Mononuclear cell (primary cell): ENCODE measurements around the gene APOL5. TPM values are rescaled to one million over a fixed set of nuclear protein-coding genes. Genes with fewer than 3 reads are reported as not detected.
"Not testable (repeated sequence)": the region's sequence is repeated elsewhere in the genome, so short reads cannot be mapped to it uniquely, and the experiment has no call there.

Source experiments
- H3K27me3 ChIP-seq: 2 replicates; pipeline ENCODE4 v1.6.0; 2011; ENCODE audit warnings: low read length, control low read depth; ENCODE audit not compliant: insufficient read depth
- H3K4me1 ChIP-seq: 2 replicates; pipeline ENCODE4 v1.5.1; 2011; ENCODE audit warnings: mild to moderate bottlenecking, low read length, control low read depth; ENCODE audit not compliant: insufficient read depth
- H3K4me3 ChIP-seq: 2 replicates; pipeline ENCODE4 v1.5.1; 2011; ENCODE audit warnings: mild to moderate bottlenecking, low read length, moderate library complexity
- H3K9me3 ChIP-seq: 2 replicates; pipeline ENCODE4 v1.5.1; 2011; ENCODE audit warnings: low read depth, mild to moderate bottlenecking, control low read depth, low read length
- total RNA-seq: library from RNA; depleted of rRNA; stranded (reverse); fragments of >200 nt; gene quantifications from one replicate; pipeline ENCODE4 v1.2.3, GENCODE V29; 2012

Gene APOL5
- total RNA-seq, 1 donor = not detected

GRCh38 chr22:35728639-35729308 lies 11.1 kb downstream of the APOL5 start:
- Histone ChIP-seq H3K4me1 (no peaks in the 10 kb centered on the region), H3K9me3 (no peaks in the 10 kb centered on the region), H3K4me3 (no peak overlapping the region), H3K27me3 (no peaks in the 10 kb centered on the region)

DNA sequence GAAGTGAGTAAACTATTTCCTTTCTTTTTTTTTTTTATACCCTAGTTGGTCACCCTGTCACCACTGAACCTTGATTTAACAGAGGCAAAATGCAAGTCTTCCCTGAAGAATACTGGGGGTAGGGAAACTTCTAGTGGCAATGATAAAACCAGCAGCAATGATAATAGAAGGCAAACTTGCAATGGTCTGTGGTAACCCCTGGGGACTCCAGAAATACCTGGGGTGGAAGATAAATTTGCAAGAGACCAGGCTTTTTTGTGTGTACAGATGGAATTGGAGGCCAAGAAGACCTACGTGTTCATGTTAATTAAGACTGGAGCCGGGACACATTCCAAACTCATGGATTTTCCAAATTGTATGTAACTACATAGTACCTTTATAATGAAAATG lies 11.6 kb downstream of the APOL5 start:
- Histone ChIP-seq H3K9me3 (no peaks in the 10 kb centered on the region), H3K4me3 (no peak overlapping the region), H3K27me3 (no peaks in the 10 kb centered on the region), H3K4me1 (no peaks in the 10 kb centered on the region)

DNA sequence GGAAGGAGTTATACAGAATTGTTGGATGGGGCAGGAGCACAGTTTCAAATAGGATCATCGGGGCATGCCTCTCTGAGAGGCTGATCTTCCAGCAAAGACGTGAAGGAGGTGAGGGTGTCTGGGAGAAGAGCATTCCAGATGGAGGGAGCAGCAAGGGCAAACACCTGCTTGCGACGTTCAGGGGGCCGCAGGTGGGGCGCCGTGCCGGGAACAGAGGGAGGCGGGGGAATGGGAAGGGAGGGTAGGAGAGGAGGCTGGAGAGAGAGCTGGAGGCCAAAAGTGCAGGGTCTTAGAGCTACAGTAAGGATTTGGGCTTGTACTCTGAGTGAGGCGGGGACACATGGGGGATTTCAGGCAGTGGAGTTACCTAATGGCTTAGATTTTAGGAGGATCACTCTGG lies 13.6 kb downstream of the APOL5 start:
- H3K27me3 ChIP-seq = no peaks in the 10 kb centered on the region
- H3K4me3 ChIP-seq = no peak overlapping the region
- H3K9me3 ChIP-seq = no peaks in the 10 kb centered on the region
- H3K4me1 ChIP-seq = no peaks in the 10 kb centered on the region

DNA sequence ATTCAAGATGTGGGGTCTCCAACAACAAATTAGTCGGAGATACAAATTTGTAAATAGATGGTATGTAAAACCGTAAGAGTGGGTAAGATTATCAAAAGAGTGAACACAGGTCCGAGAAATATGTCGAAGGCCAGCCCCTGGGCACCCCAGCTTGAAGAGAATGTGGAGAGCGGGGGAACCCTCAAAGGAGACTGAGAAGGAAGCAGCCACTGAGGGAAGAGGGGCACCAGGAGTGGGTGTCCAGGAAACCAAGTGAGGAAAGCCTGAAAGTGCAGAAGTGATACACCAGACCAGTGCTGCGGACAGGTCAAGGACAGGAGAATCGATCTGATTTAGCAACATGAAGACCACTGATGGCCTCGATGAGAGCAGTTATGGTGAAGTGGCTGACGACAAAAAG lies 14.4 kb downstream of the APOL5 start:
- Histone ChIP-seq H3K9me3 (no peaks in the 10 kb centered on the region), H3K4me3 (no peak overlapping the region), H3K4me1 (no peaks in the 10 kb centered on the region), H3K27me3 (no peaks in the 10 kb centered on the region)

DNA sequence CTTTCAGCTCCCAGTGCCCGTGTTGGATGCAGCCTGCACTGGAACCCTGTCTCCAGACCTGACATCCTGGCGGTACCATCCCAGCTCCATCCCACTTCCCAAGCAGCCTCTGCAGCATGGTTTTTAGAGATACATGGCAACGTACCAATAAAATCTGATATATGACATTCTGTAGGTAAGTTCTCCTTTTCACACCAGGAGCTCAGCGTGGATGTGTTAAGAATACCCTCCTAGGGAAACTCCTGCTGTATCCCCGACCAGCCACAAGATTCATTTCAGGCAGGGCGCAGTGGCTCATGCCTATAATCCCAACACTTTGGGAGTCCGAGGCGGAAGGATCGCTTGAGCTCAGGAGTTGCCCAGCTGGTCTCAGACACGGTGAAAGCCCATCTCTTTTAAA lies 15.4 kb downstream of the APOL5 start:
- Histone ChIP-seq H3K4me3 (no peak overlapping the region), H3K4me1 (no peaks in the 10 kb centered on the region), H3K27me3 (no peaks in the 10 kb centered on the region), H3K9me3 (no peaks in the 10 kb centered on the region)

- H3K27me3 ChIP-seq = no peaks in the 10 kb centered on the region
- H3K4me3 ChIP-seq = no peak overlapping the region
- H3K9me3 ChIP-seq = no peaks in the 10 kb centered on the region
- no peaks in the 10 kb centered on the region for H3K4me1 ChIP-seq
Observed at GRCh38 chr22:35733791-35734516, 16.3 kb downstream of the APOL5 start.

DNA sequence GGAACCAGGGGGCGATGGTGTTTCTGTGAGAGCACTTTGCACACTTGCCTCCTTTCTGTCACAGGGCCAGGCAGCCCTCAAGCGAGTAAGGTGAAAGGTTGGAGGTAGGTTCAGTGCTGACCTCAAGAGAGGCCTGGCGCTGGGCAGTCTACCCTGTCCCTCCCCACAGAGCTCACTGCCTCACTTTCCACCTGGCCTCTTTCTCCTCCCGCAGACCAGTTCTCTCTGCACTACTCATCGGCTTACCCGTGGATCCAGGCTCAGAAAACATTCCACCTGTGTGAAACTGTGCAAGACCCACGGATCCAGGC lies 16.8 kb downstream of the APOL5 start:
- Histone ChIP-seq H3K9me3 (no peaks in the 10 kb centered on the region), H3K4me1 (no peaks in the 10 kb centered on the region), H3K27me3 (no peaks in the 10 kb centered on the region), H3K4me3 (no peak overlapping the region)

DNA sequence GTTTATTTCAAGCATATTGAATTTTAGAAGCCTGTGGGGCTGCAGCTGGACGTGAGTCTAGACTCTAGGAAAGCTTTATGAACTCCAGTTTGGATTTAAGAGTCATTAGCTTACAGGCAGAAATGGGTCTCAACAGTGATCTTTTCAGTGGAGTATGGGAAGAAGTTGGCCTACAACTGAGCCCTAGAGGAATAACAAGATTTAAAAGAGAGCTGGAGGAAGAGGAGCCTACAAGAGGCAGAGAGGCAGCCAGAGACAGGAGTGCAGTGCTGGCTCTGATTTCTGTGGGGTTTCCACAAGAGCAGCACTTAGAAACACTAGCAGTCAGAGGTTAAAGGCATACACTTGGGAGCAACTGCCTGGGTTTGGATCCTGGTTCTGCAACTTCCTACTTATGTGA lies 17.9 kb downstream of the APOL5 start:
- Histone ChIP-seq H3K4me3 (no peak overlapping the region), H3K4me1 (no peaks in the 10 kb centered on the region), H3K9me3 (no peaks in the 10 kb centered on the region)

DNA sequence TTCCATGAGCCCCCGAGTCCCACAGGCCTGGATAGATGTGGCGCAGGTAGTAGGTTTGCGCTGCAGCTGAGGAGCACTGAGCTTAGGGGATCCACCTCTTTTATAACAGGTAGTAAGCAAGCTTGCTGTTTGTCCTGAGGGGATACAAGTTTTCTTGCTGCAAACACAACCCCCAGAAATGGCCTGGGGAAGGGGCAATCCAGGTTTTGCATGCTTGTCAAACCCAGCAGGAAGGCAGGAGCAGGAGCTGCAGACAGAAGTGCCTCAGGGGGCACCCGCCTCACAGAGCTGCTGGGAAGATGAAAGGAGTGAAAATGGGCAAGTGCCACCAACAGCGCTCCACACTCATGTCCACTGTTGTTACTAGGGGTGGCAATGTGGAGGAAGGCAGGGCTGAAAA lies 18.5 kb downstream of the APOL5 start:
- H3K9me3 ChIP-seq = no peaks in the 10 kb centered on the region
- no peaks in the 10 kb centered on the region for H3K27me3 ChIP-seq
- H3K4me1 ChIP-seq = no peaks in the 10 kb centered on the region
- H3K4me3 ChIP-seq = no peak overlapping the region

More for the DNA sequence above, 17.9 kb downstream of the APOL5 start:
- no peaks in the 10 kb centered on the region for H3K27me3 ChIP-seq

DNA sequence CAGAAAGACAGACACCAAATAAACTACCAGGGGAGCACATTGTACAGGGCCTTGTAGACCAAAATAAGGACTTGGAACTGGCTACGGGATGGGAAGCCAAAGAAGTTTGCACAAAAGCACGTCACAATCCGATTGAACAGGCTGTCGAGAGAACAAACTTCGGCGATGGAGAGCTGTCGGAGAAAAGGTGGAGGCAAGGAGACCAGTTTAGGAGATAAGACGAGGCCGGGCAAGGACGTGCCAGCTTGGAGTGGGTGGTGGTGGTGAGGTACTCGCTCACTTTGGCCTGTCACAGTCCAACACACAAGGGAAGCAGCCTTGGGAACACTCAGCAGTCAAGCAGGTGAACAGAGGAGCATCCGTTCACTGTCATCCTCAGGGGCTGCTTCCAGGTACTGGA lies 19.0 kb downstream of the APOL5 start:
- Histone ChIP-seq H3K27me3 (no peaks in the 10 kb centered on the region), H3K4me3 (no peak overlapping the region), H3K9me3 (no peaks in the 10 kb centered on the region)

GRCh38 chr22:35737886-35738285 lies 20.2 kb downstream of the APOL5 start:
- not testable (repeated sequence) for H3K4me3 ChIP-seq, H3K9me3 ChIP-seq, H3K27me3 ChIP-seq, H3K4me1 ChIP-seq

More for the DNA sequence above, 19.0 kb downstream of the APOL5 start:
- no peaks in the 10 kb centered on the region for H3K4me1 ChIP-seq

GRCh38 chr22:35739076-35739930 lies 21.6 kb downstream of the APOL5 start:
- Histone ChIP-seq H3K4me1 (no peaks in the 10 kb centered on the region), H3K9me3 (no peaks in the 10 kb centered on the region), H3K27me3 (no peaks in the 10 kb centered on the region), H3K4me3 (no peak overlapping the region)

GRCh38 chr22:35739931-35740380 lies 22.3 kb downstream of the APOL5 start:
- H3K4me3 ChIP-seq = no peak overlapping the region
- no peaks in the 10 kb centered on the region for H3K9me3 ChIP-seq
- no peaks in the 10 kb centered on the region for H3K27me3 ChIP-seq
- no peaks in the 10 kb centered on the region for H3K4me1 ChIP-seq

- no peak overlapping the region for H3K4me3 ChIP-seq
- H3K27me3 ChIP-seq = no peaks in the 10 kb centered on the region
- no peaks in the 10 kb centered on the region for H3K9me3 ChIP-seq
- no peaks in the 10 kb centered on the region for H3K4me1 ChIP-seq
Observed at GRCh38 chr22:35740616-35741015, 22.9 kb downstream of the APOL5 start.

DNA sequence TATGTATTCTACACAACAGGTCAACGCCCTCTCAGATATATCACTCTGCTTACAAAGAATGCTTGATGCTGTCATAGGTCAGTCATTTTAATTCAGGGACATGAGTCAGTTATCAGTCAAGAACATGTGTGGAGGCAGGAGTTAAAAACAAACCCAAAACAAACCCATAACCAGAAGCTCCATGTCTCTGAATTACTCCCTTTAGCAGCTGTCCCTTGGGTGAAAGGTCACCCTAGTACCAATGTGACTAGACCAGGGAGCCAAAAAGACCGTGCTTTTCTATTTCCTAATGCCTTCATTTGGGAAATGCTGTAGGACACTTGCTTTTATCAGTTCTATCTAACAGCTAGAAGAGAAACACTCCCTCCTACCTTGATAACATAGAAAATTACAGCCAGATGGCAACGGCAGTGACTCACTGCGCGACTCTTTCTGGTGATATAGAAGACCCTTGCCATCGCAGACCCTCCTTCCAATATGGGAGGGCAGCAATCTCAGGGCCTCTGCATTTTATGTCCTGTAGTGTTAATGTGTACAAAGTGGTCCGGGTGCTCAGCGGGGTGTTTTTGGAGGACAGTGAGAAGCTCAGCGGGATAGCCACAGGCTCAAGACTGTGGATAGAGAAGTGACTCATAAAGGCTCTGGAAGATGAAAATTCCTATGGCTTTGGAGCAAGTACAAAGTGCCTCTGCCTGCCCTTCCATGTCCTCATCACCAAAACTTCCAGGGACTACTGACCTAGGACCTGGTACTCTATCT lies 24.8 kb downstream of the APOL5 start:
- H3K27me3 ChIP-seq = no peaks in the 10 kb centered on the region
- H3K9me3 ChIP-seq = no peaks in the 10 kb centered on the region
- H3K4me1 ChIP-seq = no peaks in the 10 kb centered on the region
- no peak overlapping the region for H3K4me3 ChIP-seq
